WTC11 (cell line): ENCODE data around the gene EPHX1. TPM values are rescaled to one million over a fixed set of nuclear protein-coding genes. Genes with fewer than 3 reads are reported as not detected.

ENCODE experiments used
- ATAC-seq: fragments of 200-7000 bp; cut with Tn5 transposase; 2 replicates; pipeline ENCODE4 v1.10.0; 2021; ENCODE audit warnings: mild to moderate bottlenecking, moderate library complexity
- CTCF ChIA-PET: fragments of 300-600 bp; sonication (Branson Sonifier 250); formaldehyde crosslinking; loops from one replicate; lab custom pipeline; 2021; ENCODE audit warnings: antibody characterized with exemption; lab: Charles Lee
- POLR2A ChIA-PET: fragments of 350-600 bp; sonication (Branson Sonifier 250); formaldehyde crosslinking; loops from one replicate; lab custom pipeline; 2021; ENCODE audit warnings: antibody characterized with exemption; lab: Charles Lee
- DNase-seq: peaks from one replicate; pipeline ENCODE4 v3.0.0; 2021; ENCODE audit warnings: low spot score
- H3K27ac Mint-ChIP-seq: 2 replicates; pipeline ENCODE4 v1.8.0; 2021; ENCODE audit warnings: mixed read lengths
- H3K27me3 Mint-ChIP-seq: 2 replicates; pipeline ENCODE4 v1.8.0; 2021; ENCODE audit warnings: low read depth, mild to moderate bottlenecking, moderate library complexity, mixed read lengths
- H3K36me3 Mint-ChIP-seq: 2 replicates; pipeline ENCODE4 v1.8.0; 2021; ENCODE audit warnings: mixed read lengths
- H3K4me1 Mint-ChIP-seq: 2 replicates; pipeline ENCODE4 v1.8.0; 2022; ENCODE audit warnings: mixed read lengths
- H3K4me3 Mint-ChIP-seq: 2 replicates; pipeline ENCODE4 v1.8.0; 2021; ENCODE audit warnings: mild to moderate bottlenecking, moderate library complexity, mixed read lengths
- H3K9me3 Mint-ChIP-seq: 2 replicates; pipeline ENCODE4 v1.8.0; 2021; ENCODE audit warnings: mixed read lengths
- ATF2 ChIP-seq: sonication (generic); formaldehyde crosslinking; IDR thresholded peaks from 2 replicates; pipeline ENCODE4 v1.8.1; 2022; ENCODE audit warnings: low read depth, missing genetic modification reagents, borderline replicate concordance
- CREM ChIP-seq: sonication (generic); formaldehyde crosslinking; IDR thresholded peaks from 2 replicates; pipeline ENCODE4 v1.8.1; 2022; ENCODE audit warnings: mild to moderate bottlenecking, missing genetic modification reagents, moderate library complexity
- ELF4 ChIP-seq: sonication (generic); formaldehyde crosslinking; IDR thresholded peaks from 2 replicates; pipeline ENCODE4 v1.8.1; 2022; ENCODE audit warnings: low read depth, mild to moderate bottlenecking, moderate library complexity, missing genetic modification reagents
- EMX1 ChIP-seq: fragments of 250-450 bp; sonication (Bioruptor Pico); IDR thresholded peaks from 2 replicates; pipeline ENCODE4 v1.8.0; 2021; ENCODE audit warnings: mild to moderate bottlenecking
- ETV6 ChIP-seq: sonication (generic); formaldehyde crosslinking; IDR thresholded peaks from 2 replicates; pipeline ENCODE4 v1.8.1; 2022; ENCODE audit warnings: mild to moderate bottlenecking, missing genetic modification reagents
- FOXJ3 ChIP-seq: sonication (generic); formaldehyde crosslinking; IDR thresholded peaks from 2 replicates; pipeline ENCODE4 v1.9.0; 2021; ENCODE audit warnings: missing genetic modification reagents, mild to moderate bottlenecking, borderline replicate concordance
- FOXK1 ChIP-seq: sonication (generic); formaldehyde crosslinking; IDR thresholded peaks from 2 replicates; pipeline ENCODE4 v1.8.0; 2022; ENCODE audit warnings: mild to moderate bottlenecking, moderate library complexity, missing genetic modification reagents
- FOXP1 ChIP-seq: sonication (generic); formaldehyde crosslinking; IDR thresholded peaks from 2 replicates; pipeline ENCODE4 v1.8.0; 2022; ENCODE audit warnings: missing genetic modification reagents, mild to moderate bottlenecking, moderate library complexity, borderline replicate concordance
- GABPB1 ChIP-seq: sonication (generic); formaldehyde crosslinking; IDR thresholded peaks from 2 replicates; pipeline ENCODE4 v1.8.1; 2023; ENCODE audit warnings: mild to moderate bottlenecking, missing genetic modification reagents
- GTF2I ChIP-seq: fragments of 250-450 bp; sonication (Bioruptor Pico); conservative IDR thresholded peaks from 2 replicates; pipeline ENCODE4 v1.4.0; 2021; ENCODE audit warnings: mild to moderate bottlenecking
- HMGA2 ChIP-seq: fragments of 250-450 bp; sonication (Bioruptor Pico); IDR thresholded peaks from 2 replicates; pipeline ENCODE4 v1.4.0; 2021; ENCODE audit warnings: mild to moderate bottlenecking, moderate library complexity
- IRF2 ChIP-seq: sonication (generic); formaldehyde crosslinking; IDR thresholded peaks from 2 replicates; pipeline ENCODE4 v1.8.0; 2022; ENCODE audit warnings: low read depth, missing genetic modification reagents, borderline replicate concordance
- JUN ChIP-seq: sonication (generic); formaldehyde crosslinking; IDR thresholded peaks from 2 replicates; pipeline ENCODE4 v1.8.0; 2023; ENCODE audit warnings: mild to moderate bottlenecking, missing genetic modification reagents
- NR2C2 ChIP-seq: sonication (generic); formaldehyde crosslinking; IDR thresholded peaks from 2 replicates; pipeline ENCODE4 v1.8.0; 2022; ENCODE audit warnings: mild to moderate bottlenecking, missing genetic modification reagents
- OVOL2 ChIP-seq: fragments of 250-450 bp; sonication (Bioruptor Pico); IDR thresholded peaks from 2 replicates; pipeline ENCODE4 v1.9.0; 2021; ENCODE audit warnings: mild to moderate bottlenecking, borderline replicate concordance
- RELA ChIP-seq: sonication (generic); formaldehyde crosslinking; IDR thresholded peaks from 2 replicates; pipeline ENCODE4 v1.8.1; 2022; ENCODE audit warnings: missing genetic modification reagents, mild to moderate bottlenecking, borderline replicate concordance
- SMAD3 ChIP-seq: sonication (generic); formaldehyde crosslinking; IDR thresholded peaks from 2 replicates; pipeline ENCODE4 v1.8.0; 2022; ENCODE audit warnings: missing genetic modification reagents, mild to moderate bottlenecking, borderline replicate concordance
- SOX15 ChIP-seq: fragments of 250-450 bp; sonication (Bioruptor Pico); IDR thresholded peaks from 2 replicates; pipeline ENCODE4 v1.9.0; 2021; ENCODE audit warnings: mild to moderate bottlenecking
- ZNF532 ChIP-seq: fragments of 250-450 bp; sonication (Bioruptor Pico); IDR thresholded peaks from 2 replicates; pipeline ENCODE4 v1.9.0; 2021; ENCODE audit warnings: mild to moderate bottlenecking, borderline replicate concordance
- total RNA-seq: library from RNA; stranded (reverse); gene quantifications from 3 replicates; pipeline ENCODE4 v1.2.3, GENCODE V29; 2021
- TF ChIP-seq, protein P1 (sequence below): fragments of 250-450 bp; sonication (Bioruptor Pico); IDR thresholded peaks from 2 replicates; pipeline ENCODE4 v1.9.0; 2021; ENCODE audit warnings: moderate library complexity, mild to moderate bottlenecking, inconsistent platforms, borderline replicate concordance
- TF ChIP-seq, protein P2 (sequence below): fragments of 200-600 bp; IDR thresholded peaks from 2 replicates; pipeline ENCODE4 v1.8.0; 2022; ENCODE audit warnings: antibody characterized with exemption

The EPHX1 gene
- total RNA-seq, 1 experiment from 2014 or later, result 60.9 TPM

GRCh38 chr1:225876900-225877510 is 67.1 kb downstream of the EPHX1 start:
- POLR2A ChIA-PET, result no interaction called here
- no peak overlapping the region for H3K4me3 Mint-ChIP-seq
- H3K36me3 Mint-ChIP-seq, result peaks cover 35% of the 10 kb centered on the region
- DNase-seq, result no peak
- TF ChIP-seq GTF2I (CRISPR knock-in tag) (no peak), FOXK1 (CRISPR knock-in tag) (no peak), OVOL2 (CRISPR knock-in tag) (no peak), NR2C2 (CRISPR knock-in tag) (no peak), GABPB1 (CRISPR knock-in tag) (no peak), ETV6 (CRISPR knock-in tag) (no peak), FOXP1 (no peak), HMGA2 (no peak), FOXJ3 (CRISPR knock-in tag) (no peak)
- H3K9me3 Mint-ChIP-seq, result no peaks in the 10 kb centered on the region
- no peaks in the 10 kb centered on the region for H3K27me3 Mint-ChIP-seq
- H3K27ac Mint-ChIP-seq, result 0 out of 2 replicates have a peak overlapping the region, but pooled peaks have one; percentile 23
- H3K4me1 Mint-ChIP-seq, result peaks cover 56% of the 10 kb centered on the region
- CTCF ChIA-PET, result interaction anchor here (1.1 to 7.6 kb wide), 6 partner anchors 12 to 402 kb away, joined by 3 to 94 read pairs (median 10); partner anchors contain the start of gene LEFTY1
- no peak for ATAC-seq

- CTCF ChIA-PET, result interaction anchor here (0.6 to 7.6 kb wide), 9 partner anchors 9 to 403 kb away, joined by 3 to 94 read pairs (median 6); partner anchors contain the start of gene LEFTY1
- Mint-ChIP-seq H3K36me3 (peaks cover 34% of the 10 kb centered on the region), H3K4me3 (no peak overlapping the region)
These were observed 67.7 kb downstream of the EPHX1 start for GRCh38 chr1:225877580-225877979.

GRCh38 chr1:225878282-225878681 is 68.4 kb downstream of the EPHX1 start:
- Mint-ChIP-seq H3K27me3 (no peaks in the 10 kb centered on the region), H3K9me3 (no peaks in the 10 kb centered on the region), H3K4me1 (peaks cover 51% of the 10 kb centered on the region), H3K36me3 (peaks cover 29% of the 10 kb centered on the region), H3K4me3 (no peak overlapping the region), H3K27ac (peak overlapping the region; percentile 45; the same call in 1 of the 2 replicates)
- no peak for ATAC-seq
- no peak for DNase-seq
- POLR2A ChIA-PET, result no interaction called here
- CTCF ChIA-PET, result interaction anchor here (0.6 to 7.6 kb wide), 7 partner anchors 9 to 404 kb away, joined by 3 to 94 read pairs (median 9); partner anchors contain the start of gene LEFTY1
- TF ChIP-seq, protein P1, sequence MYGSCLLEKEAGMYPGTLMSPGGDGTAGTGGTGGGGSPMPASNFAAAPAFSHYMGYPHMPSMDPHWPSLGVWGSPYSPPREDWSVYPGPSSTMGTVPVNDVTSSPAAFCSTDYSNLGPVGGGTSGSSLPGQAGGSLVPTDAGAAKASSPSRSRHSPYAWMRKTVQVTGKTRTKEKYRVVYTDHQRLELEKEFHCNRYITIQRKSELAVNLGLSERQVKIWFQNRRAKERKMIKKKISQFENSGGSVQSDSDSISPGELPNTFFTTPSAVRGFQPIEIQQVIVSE (CRISPR knock-in tag), result no peak
- TF ChIP-seq ZNF532 (CRISPR knock-in tag) (no peak), ELF4 (CRISPR knock-in tag) (no peak), ATF2 (no peak), EMX1 (CRISPR knock-in tag) (no peak), SMAD3 (CRISPR knock-in tag) (no peak), SOX15 (CRISPR knock-in tag) (no peak), JUN (CRISPR knock-in tag) (no peak)

More at GRCh38 chr1:225877580-225877979, 67.7 kb downstream of the EPHX1 start:
- H3K27me3 Mint-ChIP-seq, result no peaks in the 10 kb centered on the region
- DNase-seq (peak; percentile 72), ATAC-seq (peak; percentile 40)
- H3K27ac Mint-ChIP-seq, result peak overlapping the region; percentile 70; the same call in 1 of the 2 replicates
- H3K4me1 Mint-ChIP-seq, result peaks cover 55% of the 10 kb centered on the region
- H3K9me3 Mint-ChIP-seq, result no peaks in the 10 kb centered on the region
- TF ChIP-seq, protein P2, sequence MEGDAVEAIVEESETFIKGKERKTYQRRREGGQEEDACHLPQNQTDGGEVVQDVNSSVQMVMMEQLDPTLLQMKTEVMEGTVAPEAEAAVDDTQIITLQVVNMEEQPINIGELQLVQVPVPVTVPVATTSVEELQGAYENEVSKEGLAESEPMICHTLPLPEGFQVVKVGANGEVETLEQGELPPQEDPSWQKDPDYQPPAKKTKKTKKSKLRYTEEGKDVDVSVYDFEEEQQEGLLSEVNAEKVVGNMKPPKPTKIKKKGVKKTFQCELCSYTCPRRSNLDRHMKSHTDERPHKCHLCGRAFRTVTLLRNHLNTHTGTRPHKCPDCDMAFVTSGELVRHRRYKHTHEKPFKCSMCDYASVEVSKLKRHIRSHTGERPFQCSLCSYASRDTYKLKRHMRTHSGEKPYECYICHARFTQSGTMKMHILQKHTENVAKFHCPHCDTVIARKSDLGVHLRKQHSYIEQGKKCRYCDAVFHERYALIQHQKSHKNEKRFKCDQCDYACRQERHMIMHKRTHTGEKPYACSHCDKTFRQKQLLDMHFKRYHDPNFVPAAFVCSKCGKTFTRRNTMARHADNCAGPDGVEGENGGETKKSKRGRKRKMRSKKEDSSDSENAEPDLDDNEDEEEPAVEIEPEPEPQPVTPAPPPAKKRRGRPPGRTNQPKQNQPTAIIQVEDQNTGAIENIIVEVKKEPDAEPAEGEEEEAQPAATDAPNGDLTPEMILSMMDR, result peak; percentile 47
- no peak for TF ChIP-seq IRF2
- TF ChIP-seq CREM (CRISPR knock-in tag), result no peak
- TF ChIP-seq RELA (CRISPR knock-in tag), result no peak
- POLR2A ChIA-PET, result no interaction called here
